Limb (tissue), 2 donors: ENCODE results near the gene ANKS1B.
"Not testable (repeated sequence)": the region's sequence is repeated elsewhere in the genome, so short reads cannot be mapped to it uniquely, and the experiment has no call there.

Experiments used
- DNase-seq, 2 donors: peaks; one replicate each; pipeline ENCODE4 v3.0.0-alpha.2; 2016; ENCODE audit errors: extremely low spot score in 2 of 2

Gene ANKS1B

GRCh38 chr12:98786653-98787052 is 1198.1 kb downstream of the ANKS1B start:
- no peak for DNase-seq

- no peak for DNase-seq
Measured at GRCh38 chr12:98783420-98783819, 1201.3 kb downstream of the ANKS1B start.

GRCh38 chr12:98780261-98780660 is 1204.5 kb downstream of the ANKS1B start:
- DNase-seq: no peak

- DNase-seq: no peak
Measured at GRCh38 chr12:98772818-98773217, 1211.9 kb downstream of the ANKS1B start.

GRCh38 chr12:98771811-98772752 is 1212.7 kb downstream of the ANKS1B start:
- no peak for DNase-seq

- no peak for DNase-seq
Measured at GRCh38 chr12:98770230-98770629, 1214.5 kb downstream of the ANKS1B start.

GRCh38 chr12:98769068-98769467 is 1215.7 kb downstream of the ANKS1B start:
- DNase-seq: no peak

GRCh38 chr12:98767248-98767647 is 1217.5 kb downstream of the ANKS1B start:
- no peak for DNase-seq

GRCh38 chr12:98763656-98764055 is 1221.1 kb downstream of the ANKS1B start:
- DNase-seq: no peak

GRCh38 chr12:98758331-98758730 is 1226.4 kb downstream of the ANKS1B start:
- DNase-seq: no peak

- DNase-seq: no peak
Measured at GRCh38 chr12:98757455-98757854, 1227.3 kb downstream of the ANKS1B start.

GRCh38 chr12:98755855-98756254 is 1228.9 kb downstream of the ANKS1B start:
- not testable (repeated sequence) for DNase-seq

GRCh38 chr12:98754095-98754494 is 1230.6 kb downstream of the ANKS1B start:
- DNase-seq: no peak

GRCh38 chr12:98752726-98753125 is 1232.0 kb downstream of the ANKS1B start:
- no peak for DNase-seq

- DNase-seq: no peak
Measured at GRCh38 chr12:98751580-98752115, 1233.1 kb downstream of the ANKS1B start.

GRCh38 chr12:98750511-98750910 is 1234.2 kb downstream of the ANKS1B start:
- DNase-seq: peak in 1 of 2 donors; percentile 11

GRCh38 chr12:98748463-98748862 is 1236.3 kb downstream of the ANKS1B start:
- DNase-seq: no peak

GRCh38 chr12:98745578-98746391 is 1239.0 kb downstream of the ANKS1B start:
- peak in 1 of 2 donors; percentile 69 for DNase-seq

- no peak for DNase-seq
Measured at GRCh38 chr12:98744680-98745079, 1240.1 kb downstream of the ANKS1B start.

- DNase-seq: no peak
Measured at GRCh38 chr12:98743362-98743953, 1241.3 kb downstream of the ANKS1B start.

- no peak for DNase-seq
Measured at GRCh38 chr12:98741556-98742265, 1243.0 kb downstream of the ANKS1B start.
